Trophoblast cell (in vitro differentiated cells and primary cell): ENCODE measurements around the gene USB1.

Experiments
- DNase-seq, 2 donors: peaks; one replicate each; pipeline ENCODE4 v3.0.0-alpha.2; 2016
- H2AFZ ChIP-seq: 2 replicates; pipeline ENCODE4 v1.6.1; 2013; ENCODE audit warnings: low read length, moderate library complexity, mild to moderate bottlenecking; ENCODE audit not compliant: insufficient read depth, poor library complexity
- H2AK5ac ChIP-seq: 2 replicates; pipeline ENCODE4 v1.6.1; 2013; ENCODE audit warnings: mild to moderate bottlenecking, low read length
- H2BK120ac ChIP-seq: 2 replicates; pipeline ENCODE4 v1.6.1; 2013; ENCODE audit warnings: low read length, mild to moderate bottlenecking, moderate library complexity; ENCODE audit not compliant: insufficient read depth, poor library complexity
- H2BK12ac ChIP-seq: 2 replicates; pipeline ENCODE4 v1.6.1; 2013; ENCODE audit warnings: mild to moderate bottlenecking, low read length, moderate library complexity
- H2BK5ac ChIP-seq: 2 replicates; pipeline ENCODE4 v1.6.1; 2013; ENCODE audit warnings: low read length, low read depth, moderate library complexity, mild to moderate bottlenecking; ENCODE audit not compliant: poor library complexity
- H3K14ac ChIP-seq: 2 replicates; pipeline ENCODE4 v1.6.1; 2013; ENCODE audit warnings: mild to moderate bottlenecking, low read length
- H3K18ac ChIP-seq: 2 replicates; pipeline ENCODE4 v1.6.1; 2013; ENCODE audit warnings: mild to moderate bottlenecking, low read length
- H3K23ac ChIP-seq: 2 replicates; pipeline ENCODE4 v1.6.1; 2013; ENCODE audit warnings: low read length
- H3K27ac ChIP-seq: 2 replicates; pipeline ENCODE4 v1.5.1; 2013; ENCODE audit warnings: low read depth, mild to moderate bottlenecking, inconsistent platforms, low read length, moderate library complexity
- H3K27me3 ChIP-seq: 2 replicates; pipeline ENCODE4 v1.6.1; 2013; ENCODE audit warnings: inconsistent platforms, mild to moderate bottlenecking, low read length, moderate library complexity; ENCODE audit not compliant: insufficient read depth
- H3K36me3 ChIP-seq, 2 experiments: 1 replicate in 1 of 2; 2 replicates in 1 of 2; pipeline ENCODE4 v1.6.1; 2013; ENCODE audit warnings: low read length in 2 of 2, mild to moderate bottlenecking in 2 of 2, moderate library complexity in 1 of 2; ENCODE audit not compliant: insufficient read depth in 2 of 2, control insufficient read depth in 1 of 2
- H3K4ac ChIP-seq: 2 replicates; pipeline ENCODE4 v1.6.1; 2013; ENCODE audit warnings: low read depth, mild to moderate bottlenecking, low read length, moderate library complexity
- H3K4me1 ChIP-seq, 2 experiments: 1 replicate in 1 of 2; 2 replicates in 1 of 2; pipeline ENCODE4 v1.6.1; 2013; ENCODE audit warnings: low read length in 2 of 2, mild to moderate bottlenecking in 2 of 2, moderate library complexity in 1 of 2; ENCODE audit not compliant: insufficient read depth in 2 of 2, control insufficient read depth in 1 of 2
- H3K4me2 ChIP-seq: 2 replicates; pipeline ENCODE4 v1.6.1; 2013; ENCODE audit warnings: inconsistent platforms, mild to moderate bottlenecking, low read length, moderate library complexity
- H3K4me3 ChIP-seq: 2 replicates; pipeline ENCODE4 v1.5.1; 2013; ENCODE audit warnings: mild to moderate bottlenecking, low read depth, low read length, inconsistent platforms
- H3K79me1 ChIP-seq: one replicate; pipeline ENCODE4 v1.6.1; 2013; ENCODE audit warnings: low read length
- H3K79me2 ChIP-seq: 2 replicates; pipeline ENCODE4 v1.6.1; 2013; ENCODE audit warnings: low read length, mild to moderate bottlenecking; ENCODE audit not compliant: control insufficient read depth, insufficient read depth, poor library complexity
- H3K9ac ChIP-seq: 2 replicates; pipeline ENCODE4 v1.6.1; 2013; ENCODE audit warnings: mild to moderate bottlenecking, low read length
- H3K9me3 ChIP-seq: 2 replicates; pipeline ENCODE4 v1.6.1; 2013; ENCODE audit warnings: low read depth, mild to moderate bottlenecking, control low read depth, inconsistent platforms, low read length; ENCODE audit not compliant: insufficient read depth
- H4K12ac ChIP-seq: 2 replicates; pipeline ENCODE4 v1.6.1; 2013; ENCODE audit warnings: low read depth, mild to moderate bottlenecking, low read length, moderate library complexity
- H4K8ac ChIP-seq: 2 replicates; pipeline ENCODE4 v1.6.1; 2013; ENCODE audit warnings: low read depth, mild to moderate bottlenecking, low read length, moderate library complexity
- H4K91ac ChIP-seq: one replicate; pipeline ENCODE4 v1.6.1; 2013; ENCODE audit warnings: low read depth, mild to moderate bottlenecking, low read length, moderate library complexity
- WGBS: extraction: QIAGEN DNeasy Blood & Tissue Kit; methylation state at CpG from one replicate; pipeline ENCODE4 v1.1.7; 2013; ENCODE audit warnings: missing lambda C conversion rate; ENCODE audit not compliant: insufficient read length, insufficient coverage; ENCODE audit errors: extremely low coverage; 5-methylcytosine and 5-hydroxymethylcytosine counted together

The USB1 gene

DNA sequence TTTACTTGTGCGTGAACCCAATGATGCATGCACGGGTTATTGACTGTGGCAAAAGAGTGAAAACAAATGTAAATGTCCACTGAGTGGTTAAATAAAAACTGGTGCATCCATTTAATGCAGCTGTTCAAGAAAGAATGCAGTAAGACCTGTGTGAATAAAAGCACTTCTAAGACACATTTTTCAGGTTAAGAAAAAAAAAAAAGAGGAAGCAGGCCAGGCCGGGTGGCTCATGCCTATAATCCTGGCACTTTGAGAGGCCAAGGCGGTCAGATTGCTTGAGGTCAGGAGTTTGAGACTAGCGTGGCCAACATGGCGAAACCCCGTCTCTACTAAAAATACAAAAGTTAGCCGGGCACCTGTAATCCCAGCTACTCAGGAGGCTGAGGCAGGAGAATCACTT, 42.1 kb upstream of the USB1 start:
- Histone ChIP-seq H2AK5ac (no peak overlapping the region), H3K14ac (no peak overlapping the region), H4K8ac (no peak overlapping the region), H3K23ac (no peak overlapping the region), H3K9ac (no peak overlapping the region), H3K4me2 (no peak overlapping the region), H3K4me3 (no peak overlapping the region), H3K9me3 (no peaks in the 10 kb centered on the region), H2BK120ac (no peak overlapping the region), H3K4me1 (peaks cover 26 to 27% of the 10 kb centered on the region in 2 experiments), H3K18ac (no peak overlapping the region), H2BK12ac (no peak overlapping the region), H2AFZ (no peak overlapping the region), H4K91ac (no peak overlapping the region), H3K79me2 (peaks cover 2% of the 10 kb centered on the region), H3K27me3 (no peaks in the 10 kb centered on the region), H3K27ac (no peak overlapping the region), H2BK5ac (no peak overlapping the region), H4K12ac (no peak overlapping the region), H3K4ac (no peak overlapping the region), H3K36me3 (no peaks in the 10 kb centered on the region), H3K79me1 (peaks cover 12% of the 10 kb centered on the region)
- WGBS: no CpG with 5 or more reads among the region's 8 CpGs
- DNase-seq: peak; percentile 25 to 64

DNA sequence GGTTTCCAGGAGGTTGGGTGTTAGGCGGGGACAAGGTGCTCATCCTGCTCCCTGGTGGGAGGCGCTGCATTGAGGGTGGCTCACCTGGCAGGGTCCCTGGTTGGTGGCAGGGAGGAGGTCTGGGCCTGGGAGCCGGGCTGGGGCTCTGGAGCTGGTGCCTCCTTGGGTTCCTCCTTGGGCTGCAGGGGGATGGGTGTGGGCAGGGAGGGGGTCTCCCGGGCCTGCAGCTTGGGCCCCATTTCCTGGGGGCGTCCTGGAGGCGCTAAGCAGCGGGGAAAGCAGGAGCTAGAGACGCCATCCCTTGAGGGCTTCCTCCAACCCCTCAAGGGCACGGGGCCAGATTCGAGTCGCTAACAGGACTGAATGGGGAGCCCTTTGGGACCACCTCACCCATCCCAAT, 41.4 kb upstream of the USB1 start:
- no peak for DNase-seq
- H2AFZ ChIP-seq: no peak overlapping the region
- H3K18ac ChIP-seq: peak overlapping the region; percentile 38
- no peaks in the 10 kb centered on the region for H3K9me3 ChIP-seq
- no peak overlapping the region for H3K4ac ChIP-seq
- H3K27me3 ChIP-seq: no peaks in the 10 kb centered on the region
- H3K9ac ChIP-seq: no peak overlapping the region
- H3K4me1 ChIP-seq: peaks cover 26 to 27% of the 10 kb centered on the region in 2 experiments
- no peak overlapping the region for H3K4me3 ChIP-seq
- peak overlapping the region; percentile 4 for H3K27ac ChIP-seq
- no peak overlapping the region for H4K8ac ChIP-seq
- no CpG with 5 or more reads among the region's 11 CpGs for WGBS
- no peak overlapping the region for H3K4me2 ChIP-seq
- H2BK120ac ChIP-seq: peak overlapping the region; percentile 46
- H4K12ac ChIP-seq: no peak overlapping the region
- peak overlapping the region; percentile 60 for H2BK12ac ChIP-seq
- H3K14ac ChIP-seq: peak overlapping the region; percentile 15
- no peaks in the 10 kb centered on the region for H3K36me3 ChIP-seq
- H4K91ac ChIP-seq: peak overlapping the region; percentile 29
- peaks cover 2% of the 10 kb centered on the region for H3K79me2 ChIP-seq
- peaks cover 12% of the 10 kb centered on the region for H3K79me1 ChIP-seq
- no peak overlapping the region for H2BK5ac ChIP-seq
- no peak overlapping the region for H2AK5ac ChIP-seq
- H3K23ac ChIP-seq: no peak overlapping the region

DNA sequence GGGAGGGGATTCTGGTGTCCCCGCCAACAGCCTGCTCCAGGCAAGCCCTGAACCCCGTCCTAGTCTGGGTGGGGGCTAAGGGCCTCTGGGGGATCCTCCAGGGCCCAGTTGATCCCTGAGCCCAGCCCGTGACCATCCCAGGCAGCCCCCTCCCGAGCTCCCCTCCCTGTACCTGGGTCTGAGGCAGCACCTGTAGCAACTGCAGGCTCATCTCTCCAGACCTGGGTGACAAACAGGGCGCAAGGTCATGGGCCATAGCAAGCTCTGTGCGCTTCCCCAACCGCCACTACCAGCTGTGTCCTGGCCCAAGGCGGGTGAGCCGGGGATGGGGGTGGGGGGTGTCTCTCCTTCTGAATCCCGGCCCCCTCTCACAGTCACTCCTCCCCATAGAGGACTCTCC, 40.9 kb upstream of the USB1 start:
- peaks cover 12% of the 10 kb centered on the region for H3K79me1 ChIP-seq
- H2BK5ac ChIP-seq: no peak overlapping the region
- DNase-seq: no peak
- no peak overlapping the region for H3K4ac ChIP-seq
- H3K14ac ChIP-seq: no peak overlapping the region
- H4K91ac ChIP-seq: peak overlapping the region; percentile 29
- H3K4me1 ChIP-seq: peaks cover 26 to 27% of the 10 kb centered on the region in 2 experiments
- H2AFZ ChIP-seq: no peak overlapping the region
- no peak overlapping the region for H2BK12ac ChIP-seq
- no CpG with 5 or more reads among the region's 10 CpGs for WGBS
- H3K79me2 ChIP-seq: peaks cover 2% of the 10 kb centered on the region
- no peaks in the 10 kb centered on the region for H3K27me3 ChIP-seq
- H3K9ac ChIP-seq: no peak overlapping the region
- H2AK5ac ChIP-seq: no peak overlapping the region
- no peak overlapping the region for H2BK120ac ChIP-seq
- no peak overlapping the region for H3K4me3 ChIP-seq
- peak overlapping the region; percentile 38 for H3K18ac ChIP-seq
- no peak overlapping the region for H4K12ac ChIP-seq
- no peak overlapping the region for H3K4me2 ChIP-seq
- H3K9me3 ChIP-seq: no peaks in the 10 kb centered on the region
- no peaks in the 10 kb centered on the region for H3K36me3 ChIP-seq
- no peak overlapping the region for H3K27ac ChIP-seq
- H4K8ac ChIP-seq: no peak overlapping the region
- H3K23ac ChIP-seq: no peak overlapping the region

DNA sequence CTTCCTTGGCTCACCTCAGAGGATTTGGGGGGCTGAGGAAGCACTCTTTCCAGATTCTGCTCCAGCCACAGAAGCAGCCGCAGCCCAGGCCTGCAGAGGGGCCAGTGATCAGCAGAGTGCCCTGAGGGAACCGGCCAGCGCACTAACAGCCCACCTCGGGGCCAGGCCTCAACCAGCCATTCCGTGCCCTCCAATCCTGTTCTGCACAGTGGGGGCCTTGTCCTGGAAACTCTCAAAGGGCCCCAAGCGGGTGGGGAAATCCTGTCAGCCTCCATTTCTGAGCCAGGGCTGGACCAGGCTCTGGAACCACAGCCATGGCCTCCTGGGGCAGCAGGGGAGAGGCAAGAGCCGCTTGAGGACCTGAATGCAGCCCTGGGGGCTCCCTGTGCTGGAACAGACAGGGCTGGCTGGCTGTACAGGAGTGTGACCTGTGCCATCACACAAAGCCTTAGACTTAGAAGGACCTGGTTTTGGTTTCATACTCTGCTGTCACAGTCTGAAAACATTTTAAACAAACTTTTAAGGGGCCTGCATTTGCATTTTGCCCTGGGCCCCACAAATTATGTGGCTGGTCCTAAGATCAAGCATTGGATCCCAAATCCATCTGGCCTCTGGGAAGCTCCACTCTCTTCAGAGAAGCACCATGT, 40.3 kb upstream of the USB1 start:
- H4K8ac ChIP-seq: no peak overlapping the region
- no peak overlapping the region for H2BK120ac ChIP-seq
- no peak overlapping the region for H4K91ac ChIP-seq
- H3K27ac ChIP-seq: no peak overlapping the region
- H3K14ac ChIP-seq: no peak overlapping the region
- no peak overlapping the region for H2BK5ac ChIP-seq
- H3K79me2 ChIP-seq: peaks cover 2% of the 10 kb centered on the region
- H2AK5ac ChIP-seq: no peak overlapping the region
- H3K4ac ChIP-seq: no peak overlapping the region
- no peak overlapping the region for H3K23ac ChIP-seq
- DNase-seq: no peak
- H3K4me3 ChIP-seq: no peak overlapping the region
- no CpG with 5 or more reads among the region's 7 CpGs for WGBS
- no peaks in the 10 kb centered on the region for H3K27me3 ChIP-seq
- H3K9me3 ChIP-seq: no peaks in the 10 kb centered on the region
- H3K4me1 ChIP-seq: peaks cover 26 to 27% of the 10 kb centered on the region in 2 experiments
- H3K18ac ChIP-seq: no peak overlapping the region
- no peak overlapping the region for H2BK12ac ChIP-seq
- no peak overlapping the region for H2AFZ ChIP-seq
- peaks cover 12% of the 10 kb centered on the region for H3K79me1 ChIP-seq
- H3K36me3 ChIP-seq: no peaks in the 10 kb centered on the region
- no peak overlapping the region for H4K12ac ChIP-seq
- no peak overlapping the region for H3K9ac ChIP-seq
- H3K4me2 ChIP-seq: no peak overlapping the region
